Mononuclear cell (primary cell): ENCODE measurements around the gene TEX26. TPM values are rescaled to one million over a fixed set of nuclear protein-coding genes. Genes with fewer than 3 reads are reported as not detected.
"Not testable (repeated sequence)": the region's sequence is repeated elsewhere in the genome, so short reads cannot be mapped to it uniquely, and the experiment has no call there.

Experiments used
- H3K27me3 ChIP-seq: 2 replicates; pipeline ENCODE4 v1.6.0; 2011; ENCODE audit warnings: low read length, control low read depth; ENCODE audit not compliant: insufficient read depth
- H3K4me1 ChIP-seq: 2 replicates; pipeline ENCODE4 v1.5.1; 2011; ENCODE audit warnings: mild to moderate bottlenecking, low read length, control low read depth; ENCODE audit not compliant: insufficient read depth
- H3K4me3 ChIP-seq: 2 replicates; pipeline ENCODE4 v1.5.1; 2011; ENCODE audit warnings: mild to moderate bottlenecking, low read length, moderate library complexity
- H3K9me3 ChIP-seq: 2 replicates; pipeline ENCODE4 v1.5.1; 2011; ENCODE audit warnings: low read depth, mild to moderate bottlenecking, control low read depth, low read length
- total RNA-seq: library from RNA; depleted of rRNA; stranded (reverse); fragments of >200 nt; gene quantifications from one replicate; pipeline ENCODE4 v1.2.3, GENCODE V29; 2012

The TEX26 gene
- total RNA-seq, 1 donor: not detected

GRCh38 chr13:30907121-30907861, 25.2 kb upstream of the TEX26 start:
- no peak overlapping the region for H3K4me3 ChIP-seq
- H3K4me1 ChIP-seq: no peaks in the 10 kb centered on the region
- H3K9me3 ChIP-seq: no peaks in the 10 kb centered on the region
- peaks cover 64% of the 10 kb centered on the region for H3K27me3 ChIP-seq

GRCh38 chr13:30908416-30908980, 24.0 kb upstream of the TEX26 start:
- H3K4me1 ChIP-seq: no peaks in the 10 kb centered on the region
- no peak overlapping the region for H3K4me3 ChIP-seq
- H3K9me3 ChIP-seq: no peaks in the 10 kb centered on the region
- peaks cover 55% of the 10 kb centered on the region for H3K27me3 ChIP-seq

- H3K4me3 ChIP-seq: no peak overlapping the region
- H3K4me1 ChIP-seq: no peaks in the 10 kb centered on the region
- H3K27me3 ChIP-seq: peaks cover 37% of the 10 kb centered on the region
- H3K9me3 ChIP-seq: no peaks in the 10 kb centered on the region
Observed at GRCh38 chr13:30910676-30911075, 21.8 kb upstream of the TEX26 start.

- peaks cover 11% of the 10 kb centered on the region for H3K27me3 ChIP-seq
- H3K9me3 ChIP-seq: no peaks in the 10 kb centered on the region
- no peak overlapping the region for H3K4me3 ChIP-seq
- no peaks in the 10 kb centered on the region for H3K4me1 ChIP-seq
Observed at GRCh38 chr13:30915691-30916541, 16.5 kb upstream of the TEX26 start.

GRCh38 chr13:30916991-30917390, 15.5 kb upstream of the TEX26 start:
- no peaks in the 10 kb centered on the region for H3K9me3 ChIP-seq
- H3K4me3 ChIP-seq: no peak overlapping the region

GRCh38 chr13:30918662-30919405, 13.6 kb upstream of the TEX26 start:
- Histone ChIP-seq H3K4me3 (no peak overlapping the region), H3K4me1 (no peaks in the 10 kb centered on the region), H3K27me3 (peaks cover 11% of the 10 kb centered on the region), H3K9me3 (no peaks in the 10 kb centered on the region)

More at GRCh38 chr13:30916991-30917390, 15.5 kb upstream of the TEX26 start:
- H3K4me1 ChIP-seq: no peaks in the 10 kb centered on the region
- peaks cover 11% of the 10 kb centered on the region for H3K27me3 ChIP-seq

- H3K4me3 ChIP-seq: no peak overlapping the region
- H3K4me1 ChIP-seq: no peaks in the 10 kb centered on the region
Observed at GRCh38 chr13:30920162-30920909, 12.1 kb upstream of the TEX26 start.

GRCh38 chr13:30923418-30923817, 9.0 kb upstream of the TEX26 start:
- Histone ChIP-seq H3K27me3 (peaks cover 3% of the 10 kb centered on the region), H3K4me3 (no peak overlapping the region), H3K9me3 (no peaks in the 10 kb centered on the region), H3K4me1 (no peaks in the 10 kb centered on the region)

More at GRCh38 chr13:30920162-30920909, 12.1 kb upstream of the TEX26 start:
- Histone ChIP-seq H3K9me3 (no peaks in the 10 kb centered on the region), H3K27me3 (peaks cover 7% of the 10 kb centered on the region)

GRCh38 chr13:30924721-30925120, 7.7 kb upstream of the TEX26 start:
- no peaks in the 10 kb centered on the region for H3K9me3 ChIP-seq
- no peaks in the 10 kb centered on the region for H3K27me3 ChIP-seq
- H3K4me1 ChIP-seq: no peaks in the 10 kb centered on the region
- no peak overlapping the region for H3K4me3 ChIP-seq

GRCh38 chr13:30925429-30925828, 7.0 kb upstream of the TEX26 start:
- no peaks in the 10 kb centered on the region for H3K27me3 ChIP-seq
- no peak overlapping the region for H3K4me3 ChIP-seq
- H3K4me1 ChIP-seq: no peaks in the 10 kb centered on the region
- H3K9me3 ChIP-seq: no peaks in the 10 kb centered on the region

GRCh38 chr13:30926781-30927180, 5.7 kb upstream of the TEX26 start:
- Histone ChIP-seq H3K4me3 (no peak overlapping the region), H3K27me3 (peaks cover 4% of the 10 kb centered on the region), H3K9me3 (no peaks in the 10 kb centered on the region), H3K4me1 (no peaks in the 10 kb centered on the region)

GRCh38 chr13:30927188-30927587, 5.3 kb upstream of the TEX26 start:
- not testable (repeated sequence) for H3K27me3 ChIP-seq, H3K4me1 ChIP-seq, H3K9me3 ChIP-seq, H3K4me3 ChIP-seq

GRCh38 chr13:30927595-30927994, 4.9 kb upstream of the TEX26 start:
- no peaks in the 10 kb centered on the region for H3K9me3 ChIP-seq
- no peak overlapping the region for H3K4me3 ChIP-seq
- H3K4me1 ChIP-seq: no peaks in the 10 kb centered on the region
- H3K27me3 ChIP-seq: peaks cover 8% of the 10 kb centered on the region

GRCh38 chr13:30928978-30929377, 3.5 kb upstream of the TEX26 start:
- peaks cover 8% of the 10 kb centered on the region for H3K27me3 ChIP-seq
- no peak overlapping the region for H3K4me3 ChIP-seq
- H3K4me1 ChIP-seq: no peaks in the 10 kb centered on the region
- no peaks in the 10 kb centered on the region for H3K9me3 ChIP-seq
